RWPE1 (cell line): ENCODE measurements around the gene SPINDOC.
A peak's percentile ranks its signal among the peaks of the same experiment; 100 is the strongest.

Source experiments
- CTCF ChIA-PET: fragments of 350-600 bp; sonication (Branson Sonifier 250); formaldehyde crosslinking; extraction: SDS; loops from one replicate; lab custom pipeline; 2021; lab: Yijun Ruan, JAX
- POLR2A ChIA-PET: fragments of 400-600 bp; formaldehyde crosslinking; extraction: SDS; loops from one replicate; lab custom pipeline; 2020; ENCODE audit warnings: antibody characterized with exemption; ENCODE audit not compliant: low non-redundant PET; lab: Yijun Ruan, JAX
- DNase-seq: peaks from one replicate; pipeline ENCODE4 v3.0.0; 2012; ENCODE audit warnings: low spot score
- H3K27ac ChIP-seq: fragments of 450-650 bp; 2 replicates; pipeline ENCODE4 v1.5.1; 2017
- TF ChIP-seq, protein P1 (sequence below): fragments of 450-650 bp; conservative IDR thresholded peaks from 2 replicates; pipeline ENCODE4 v1.5.1; 2017; ENCODE audit warnings: low read depth, mild to moderate bottlenecking

Gene SPINDOC

DNA sequence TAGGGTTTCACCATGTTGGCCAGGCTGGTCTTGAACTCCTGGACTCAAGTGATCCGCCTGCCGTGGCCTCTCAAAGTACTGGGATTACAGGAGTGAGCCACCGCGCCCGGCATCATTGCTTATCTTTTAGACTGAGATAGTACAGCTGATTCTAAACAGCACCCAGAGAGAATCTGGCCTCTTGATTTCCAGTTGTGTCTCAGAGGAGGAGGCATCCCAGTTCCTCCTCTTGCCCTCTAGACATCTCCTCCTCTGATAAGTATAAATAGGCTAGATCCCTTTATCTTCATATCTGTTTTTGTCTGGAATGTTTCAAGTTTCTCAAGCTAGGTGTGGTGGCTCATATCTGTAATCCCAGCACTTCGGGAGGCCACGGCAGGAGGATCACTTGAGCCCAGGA is 32.7 kb downstream of the SPINDOC start:
- POLR2A ChIA-PET = no interaction called here
- H3K27ac ChIP-seq = peak overlapping the region; percentile 59
- TF ChIP-seq, protein P1, sequence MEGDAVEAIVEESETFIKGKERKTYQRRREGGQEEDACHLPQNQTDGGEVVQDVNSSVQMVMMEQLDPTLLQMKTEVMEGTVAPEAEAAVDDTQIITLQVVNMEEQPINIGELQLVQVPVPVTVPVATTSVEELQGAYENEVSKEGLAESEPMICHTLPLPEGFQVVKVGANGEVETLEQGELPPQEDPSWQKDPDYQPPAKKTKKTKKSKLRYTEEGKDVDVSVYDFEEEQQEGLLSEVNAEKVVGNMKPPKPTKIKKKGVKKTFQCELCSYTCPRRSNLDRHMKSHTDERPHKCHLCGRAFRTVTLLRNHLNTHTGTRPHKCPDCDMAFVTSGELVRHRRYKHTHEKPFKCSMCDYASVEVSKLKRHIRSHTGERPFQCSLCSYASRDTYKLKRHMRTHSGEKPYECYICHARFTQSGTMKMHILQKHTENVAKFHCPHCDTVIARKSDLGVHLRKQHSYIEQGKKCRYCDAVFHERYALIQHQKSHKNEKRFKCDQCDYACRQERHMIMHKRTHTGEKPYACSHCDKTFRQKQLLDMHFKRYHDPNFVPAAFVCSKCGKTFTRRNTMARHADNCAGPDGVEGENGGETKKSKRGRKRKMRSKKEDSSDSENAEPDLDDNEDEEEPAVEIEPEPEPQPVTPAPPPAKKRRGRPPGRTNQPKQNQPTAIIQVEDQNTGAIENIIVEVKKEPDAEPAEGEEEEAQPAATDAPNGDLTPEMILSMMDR = no peak
- CTCF ChIA-PET = no interaction called here
- no peak for DNase-seq

DNA sequence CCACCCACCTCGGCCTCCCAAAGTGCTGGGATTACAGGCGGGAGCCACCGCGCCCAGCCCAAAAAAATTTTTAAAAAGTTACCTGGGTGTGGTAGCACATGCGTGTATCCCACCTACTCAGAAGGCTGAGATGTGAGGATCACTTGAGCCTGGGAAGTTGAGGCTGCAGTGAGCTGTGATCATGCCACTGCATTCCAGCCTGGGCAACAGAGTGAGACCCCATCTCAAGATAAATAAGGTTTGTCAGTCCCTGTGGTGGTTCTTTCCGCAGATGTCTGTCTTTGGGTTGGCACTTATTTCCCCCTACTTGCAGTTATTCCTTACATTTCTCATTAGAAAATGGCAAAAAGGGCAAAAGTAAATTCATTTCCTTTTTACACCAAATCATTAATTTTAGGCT is 33.6 kb downstream of the SPINDOC start:
- ChIA-PET POLR2A (no interaction called here), CTCF (interaction anchor here (1.0 kb wide), 1 partner anchor 10 kb away, joined by 6 read pairs; no protein-coding TSS in a partner anchor)
- no peak for DNase-seq
- TF ChIP-seq, protein P1 = no peak
- no peak overlapping the region for H3K27ac ChIP-seq

DNA sequence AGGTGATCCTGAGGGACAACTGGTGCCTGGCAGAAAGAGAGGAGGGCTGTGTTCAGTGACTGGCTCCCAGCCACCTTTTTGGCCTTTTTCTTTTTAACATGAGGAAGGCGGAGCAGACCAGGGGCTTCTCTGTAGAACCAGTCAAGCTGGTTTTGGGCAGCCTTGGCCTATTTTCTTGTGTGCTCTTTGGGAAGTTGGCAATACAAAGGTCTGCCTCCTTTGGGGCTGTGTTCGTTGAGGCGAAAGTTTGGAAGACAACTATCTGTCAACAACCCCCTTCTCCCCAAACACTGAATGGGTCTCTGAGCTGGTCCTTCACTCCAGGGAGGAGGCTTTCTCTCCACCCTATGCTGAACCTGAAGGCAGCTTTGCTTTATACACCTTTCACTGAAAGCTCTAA is 34.1 kb downstream of the SPINDOC start:
- ChIA-PET CTCF (interaction anchor here (0.8 to 1.0 kb wide), 2 partner anchors 11 to 87 kb away, joined by 3 to 6 read pairs; no protein-coding TSS in a partner anchor), POLR2A (no interaction called here)
- peak; percentile 34 for DNase-seq
- TF ChIP-seq, protein P1 = no peak
- peak overlapping the region; percentile 9; the same call in 1 of the 2 replicates for H3K27ac ChIP-seq

DNA sequence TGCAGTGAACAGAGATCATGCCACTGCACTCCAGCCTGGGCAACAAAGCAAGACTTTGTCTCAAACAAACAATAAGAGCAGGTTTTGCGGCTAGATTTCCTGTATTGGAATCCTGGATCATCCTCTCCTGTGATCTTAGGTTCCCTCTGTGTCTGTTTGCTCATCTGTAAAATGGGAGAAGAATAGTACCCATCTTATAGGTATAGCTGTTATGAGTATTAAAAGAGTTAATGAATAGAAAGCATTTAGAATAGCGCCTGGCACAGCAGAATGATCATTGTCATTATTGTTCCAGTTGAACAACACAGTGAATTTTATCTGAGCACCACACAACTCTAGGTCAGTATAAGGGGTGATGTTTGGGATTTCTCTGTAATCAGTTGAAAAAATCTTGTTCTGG is 36.4 kb downstream of the SPINDOC start:
- CTCF ChIA-PET = no interaction called here
- TF ChIP-seq, protein P1 = no peak
- no peak overlapping the region for H3K27ac ChIP-seq
- no peak for DNase-seq
- POLR2A ChIA-PET = no interaction called here

DNA sequence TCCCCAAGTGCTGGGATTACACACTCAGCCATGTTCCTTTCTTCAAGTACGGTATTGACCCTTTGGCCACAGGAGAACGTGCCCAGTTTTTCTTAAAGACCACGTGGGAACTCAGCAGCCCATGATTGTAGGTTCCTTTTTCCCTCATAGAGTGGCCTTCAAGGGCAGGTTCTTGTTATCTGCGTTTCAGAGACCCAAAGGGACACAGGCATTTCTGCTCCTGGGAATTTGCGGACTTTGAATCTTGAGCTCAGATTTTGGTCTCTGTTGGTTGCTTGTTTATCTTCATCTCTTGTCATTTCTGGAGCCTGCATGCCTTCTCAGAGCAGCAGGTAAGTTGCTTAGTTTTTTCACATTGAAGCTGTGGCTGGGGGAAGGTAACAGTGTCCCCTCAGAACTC is 37.7 kb downstream of the SPINDOC start:
- ChIA-PET POLR2A (no interaction called here), CTCF (interaction anchor here (0.5 to 0.7 kb wide), 2 partner anchors 382 to 1014 kb away, joined by 3 read pairs; no protein-coding TSS in a partner anchor)
- no peak for DNase-seq
- TF ChIP-seq, protein P1 = no peak
- H3K27ac ChIP-seq = no peak overlapping the region

DNA sequence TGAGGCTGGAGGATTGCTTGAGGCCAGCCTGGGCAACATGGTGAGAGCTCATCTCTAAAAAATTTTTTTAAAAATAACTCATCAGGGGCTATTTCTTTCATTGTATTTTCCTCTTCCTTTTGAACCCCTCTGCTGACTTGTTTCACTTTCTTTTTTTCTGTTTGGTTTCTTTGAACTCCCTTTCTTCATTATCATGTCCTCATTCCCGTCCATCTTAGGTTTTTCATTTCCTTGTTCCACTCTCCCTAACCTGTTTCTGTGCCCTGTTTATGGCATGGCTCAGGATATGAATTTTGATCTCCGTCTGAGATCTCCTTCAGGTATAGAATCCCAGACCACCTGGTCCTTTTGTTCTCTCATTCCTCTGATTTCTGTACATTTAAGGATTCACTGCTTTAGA is 38.1 kb downstream of the SPINDOC start:
- DNase-seq = no peak
- ChIA-PET CTCF (interaction anchor here (0.7 kb wide), 1 partner anchor 1014 kb away, joined by 3 read pairs; no protein-coding TSS in a partner anchor), POLR2A (no interaction called here)
- TF ChIP-seq, protein P1 = no peak
- no peak overlapping the region for H3K27ac ChIP-seq

DNA sequence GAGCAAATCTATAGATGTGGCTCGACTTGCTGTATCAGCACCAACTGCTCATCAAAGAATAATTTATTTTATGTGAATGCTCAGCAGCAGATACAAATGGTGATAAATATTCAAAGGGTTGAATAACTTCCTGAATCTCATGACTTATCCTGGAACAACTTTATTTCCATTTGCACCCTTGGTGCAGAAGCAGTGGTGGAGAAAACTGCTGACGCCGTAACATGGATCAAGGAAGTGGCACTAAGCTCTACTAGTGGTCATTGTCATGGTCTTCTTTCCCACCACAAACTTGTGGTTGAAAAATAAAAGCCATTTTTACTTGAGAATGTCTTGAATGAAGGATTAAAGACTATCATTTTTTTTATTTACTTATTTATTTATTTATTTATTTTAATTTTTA is 40.2 kb downstream of the SPINDOC start:
- POLR2A ChIA-PET = interaction anchor here (0.6 kb wide), 1 partner anchor 12 kb away, joined by 3 read pairs; no protein-coding TSS in a partner anchor
- DNase-seq = no peak
- H3K27ac ChIP-seq = no peak overlapping the region
- CTCF ChIA-PET = no interaction called here
- TF ChIP-seq, protein P1 = no peak
